Hepatocyte (in vitro differentiated cells): Measurements from ENCODE around the gene SGPL1.

Source experiments
- EZH2 ChIP-seq: fragments of 200-600 bp; sonication (generic); IDR thresholded peaks from 2 replicates; pipeline ENCODE4 v1.6.1; 2016; ENCODE audit warnings: antibody characterized with exemption, mild to moderate bottlenecking, borderline replicate concordance
- EZH2phosphoT487 ChIP-seq: fragments of 200-600 bp; sonication (generic); IDR thresholded peaks from one replicate; pipeline ENCODE4 v1.6.1; 2018; ENCODE audit warnings: antibody characterized with exemption, mild to moderate bottlenecking, low read depth, moderate library complexity; ENCODE audit not compliant: unreplicated experiment, severe bottlenecking
- TF ChIP-seq, protein P1 (sequence below): fragments of 200-600 bp; sonication (generic); IDR thresholded peaks from 2 replicates; pipeline ENCODE4 v1.5.1; 2016; ENCODE audit warnings: antibody characterized with exemption, mild to moderate bottlenecking; ENCODE audit not compliant: poor library complexity

DNA sequence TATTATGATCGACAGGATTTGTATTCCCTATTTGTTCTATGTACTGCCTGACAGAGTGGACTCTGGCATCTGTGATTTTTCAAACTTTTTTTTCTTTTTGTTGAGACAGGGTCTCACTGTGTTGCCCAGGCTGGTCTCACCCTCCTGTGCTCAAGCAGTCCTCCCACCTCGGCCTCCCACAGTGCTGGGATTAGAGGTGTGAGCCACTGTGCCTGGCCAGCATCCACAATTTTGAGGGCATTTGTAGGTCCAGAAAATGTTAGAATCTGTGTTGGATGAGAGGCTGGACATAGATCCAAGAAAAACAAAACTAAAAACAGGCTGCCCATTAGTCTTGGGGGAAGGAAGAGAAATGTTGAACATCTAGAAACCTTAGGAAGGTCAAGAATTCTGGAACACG, 34.3 kb downstream of the SGPL1 start:
- TF ChIP-seq, protein P1, sequence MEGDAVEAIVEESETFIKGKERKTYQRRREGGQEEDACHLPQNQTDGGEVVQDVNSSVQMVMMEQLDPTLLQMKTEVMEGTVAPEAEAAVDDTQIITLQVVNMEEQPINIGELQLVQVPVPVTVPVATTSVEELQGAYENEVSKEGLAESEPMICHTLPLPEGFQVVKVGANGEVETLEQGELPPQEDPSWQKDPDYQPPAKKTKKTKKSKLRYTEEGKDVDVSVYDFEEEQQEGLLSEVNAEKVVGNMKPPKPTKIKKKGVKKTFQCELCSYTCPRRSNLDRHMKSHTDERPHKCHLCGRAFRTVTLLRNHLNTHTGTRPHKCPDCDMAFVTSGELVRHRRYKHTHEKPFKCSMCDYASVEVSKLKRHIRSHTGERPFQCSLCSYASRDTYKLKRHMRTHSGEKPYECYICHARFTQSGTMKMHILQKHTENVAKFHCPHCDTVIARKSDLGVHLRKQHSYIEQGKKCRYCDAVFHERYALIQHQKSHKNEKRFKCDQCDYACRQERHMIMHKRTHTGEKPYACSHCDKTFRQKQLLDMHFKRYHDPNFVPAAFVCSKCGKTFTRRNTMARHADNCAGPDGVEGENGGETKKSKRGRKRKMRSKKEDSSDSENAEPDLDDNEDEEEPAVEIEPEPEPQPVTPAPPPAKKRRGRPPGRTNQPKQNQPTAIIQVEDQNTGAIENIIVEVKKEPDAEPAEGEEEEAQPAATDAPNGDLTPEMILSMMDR = no peak
- no peak for TF ChIP-seq EZH2
- TF ChIP-seq EZH2phosphoT487 = no peak
